PC-9 (cell line): Measurements from ENCODE around the gene ZSWIM8. TPM values are rescaled to one million over a fixed set of nuclear protein-coding genes. Genes with fewer than 3 reads are reported as not detected.
"Not testable (repeated sequence)": the region's sequence is repeated elsewhere in the genome, so short reads cannot be mapped to it uniquely, and the experiment has no call there.

ENCODE experiments used
- BruUV-seq: library from RNA; stranded (reverse); fragments of 400-500 nt; replicated peaks from 2 replicates; lab custom pipeline; 2021; lab: Mats Ljungman, UMichigan
- CTCF ChIA-PET: fragments of 300-600 bp; sonication (Branson Sonifier 250); formaldehyde crosslinking; loops from one replicate; lab custom pipeline; 2022; ENCODE audit warnings: antibody characterized with exemption; lab: Charles Lee
- POLR2A ChIA-PET: fragments of 300-600 bp; sonication (Branson Sonifier 250); formaldehyde crosslinking; loops from one replicate; lab custom pipeline; 2022; ENCODE audit warnings: antibody characterized with exemption; ENCODE audit not compliant: unreplicated experiment; lab: Charles Lee
- DNase-seq, 2 experiments: peaks; one replicate each; pipeline versions ENCODE4 v3.0.0 to v3.0.0-alpha.2; 2015 to 2022; ENCODE audit warnings: mixed read lengths in 1 of 2
- H2AFZ ChIP-seq: fragments of 200-600 bp; sonication (generic); 2 replicates; pipeline ENCODE4 v1.8.1; 2017; ENCODE audit warnings: antibody characterized with exemption
- H3F3A ChIP-seq: fragments of 200-600 bp; sonication (generic); 2 replicates; pipeline ENCODE4 v1.8.1; 2017; ENCODE audit warnings: antibody characterized with exemption, mild to moderate bottlenecking, low read depth; ENCODE audit not compliant: insufficient read depth
- H3K27ac ChIP-seq: fragments of 200-600 bp; sonication (generic); 2 replicates; pipeline ENCODE4 v1.6.1; 2016; ENCODE audit warnings: mixed run types
- H3K27me3 ChIP-seq: fragments of 200-600 bp; sonication (generic); 2 replicates; pipeline ENCODE4 v1.6.1; 2016; ENCODE audit warnings: low read depth, mixed run types; ENCODE audit not compliant: insufficient read depth
- H3K36me3 ChIP-seq: fragments of 200-600 bp; sonication (generic); 2 replicates; pipeline ENCODE4 v1.6.1; 2016; ENCODE audit warnings: low read depth, mixed run types
- H3K4me1 ChIP-seq: fragments of 200-600 bp; sonication (generic); replicated peaks from 2 replicates; pipeline ENCODE4 v1.6.1; 2016; ENCODE audit warnings: mixed run types; ENCODE audit not compliant: insufficient read depth
- H3K4me2 ChIP-seq: fragments of 200-600 bp; sonication (generic); 2 replicates; pipeline ENCODE4 v1.6.1; 2017; ENCODE audit warnings: mixed run types
- H3K4me3 ChIP-seq: fragments of 200-600 bp; sonication (generic); 2 replicates; pipeline ENCODE4 v1.6.1; 2016; ENCODE audit warnings: mixed run types
- H3K79me2 ChIP-seq: fragments of 200-600 bp; sonication (generic); 2 replicates; pipeline ENCODE4 v1.6.1; 2017; ENCODE audit warnings: low read depth, mixed run types
- H3K9me2 ChIP-seq: fragments of 200-600 bp; sonication (generic); 2 replicates; pipeline ENCODE4 v1.8.1; 2017; ENCODE audit warnings: mild to moderate bottlenecking; ENCODE audit not compliant: insufficient read depth
- H3K9me3 ChIP-seq: fragments of 200-600 bp; sonication (generic); 2 replicates; pipeline ENCODE4 v1.8.1; 2016; ENCODE audit warnings: low read depth; ENCODE audit not compliant: insufficient read depth
- H4K20me1 ChIP-seq: fragments of 200-600 bp; sonication (generic); 2 replicates; pipeline ENCODE4 v1.8.1; 2017; ENCODE audit not compliant: insufficient read depth
- EZH2 ChIP-seq: fragments of 200-600 bp; sonication (generic); IDR thresholded peaks from 2 replicates; pipeline ENCODE4 v1.8.0; 2017; ENCODE audit warnings: antibody characterized with exemption, low read depth
- intact Hi-C: fragments of 100-400 bp; cut with micrococcal nuclease; formaldehyde crosslinking; loops from one replicate; pipeline ENCODE4 v1.10.0; 2022; ENCODE audit not compliant: unreplicated experiment
- total RNA-seq: library from RNA; stranded (reverse); gene quantifications from 2 replicates; pipeline ENCODE4 v1.2.3, GENCODE V29; 2021
- TF ChIP-seq, protein P1 (sequence below): fragments of 200-600 bp; sonication (generic); conservative IDR thresholded peaks from 2 replicates; pipeline ENCODE4 v1.6.1; 2017; ENCODE audit warnings: mixed run types, antibody characterized with exemption, mild to moderate bottlenecking, moderate library complexity

ZSWIM8 gene
- total RNA-seq, 1 experiment from 2014 or later = 49.2 TPM

DNA sequence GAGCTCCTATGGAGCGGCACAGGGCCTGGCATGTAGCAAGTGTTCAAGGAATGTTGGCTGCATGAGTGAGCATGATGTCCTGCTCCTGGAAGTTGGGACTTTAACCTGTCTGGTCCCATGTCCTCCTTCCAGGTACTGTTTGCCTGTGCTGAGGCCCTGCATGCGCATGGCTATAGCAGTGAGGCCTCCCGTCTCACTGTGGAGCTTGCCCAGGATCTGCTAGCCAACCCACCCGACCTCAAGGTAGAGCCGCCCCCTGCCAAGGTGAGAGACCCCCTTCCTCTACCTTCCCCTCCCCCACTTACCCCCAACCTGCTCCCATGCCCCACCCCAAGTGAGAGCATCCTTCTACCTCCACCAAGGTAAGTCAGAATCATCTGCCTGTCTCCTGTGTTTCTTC is 8.1 kb downstream of the ZSWIM8 start:
- Histone ChIP-seq H3K79me2 (0 out of 2 replicates have a peak, but pooled peaks cover 2% of the 10 kb centered on the region), H3K27me3 (no peaks in the 10 kb centered on the region), H3F3A (no peaks in the 10 kb centered on the region), H3K4me3 (no peak overlapping the region), H3K36me3 (peaks cover 18% of the 10 kb centered on the region; the same call in 1 of the 2 replicates), H3K4me2 (no peak overlapping the region), H3K27ac (no peak overlapping the region), H3K9me2 (no peaks in the 10 kb centered on the region), H2AFZ (no peak overlapping the region), H4K20me1 (no peaks in the 10 kb centered on the region), H3K4me1 (no peaks in the 10 kb centered on the region), H3K9me3 (no peaks in the 10 kb centered on the region)
- POLR2A ChIA-PET = no interaction called here
- CTCF ChIA-PET = no interaction called here
- intact Hi-C loops = no loop called here
- no peak for TF ChIP-seq EZH2
- TF ChIP-seq, protein P1, sequence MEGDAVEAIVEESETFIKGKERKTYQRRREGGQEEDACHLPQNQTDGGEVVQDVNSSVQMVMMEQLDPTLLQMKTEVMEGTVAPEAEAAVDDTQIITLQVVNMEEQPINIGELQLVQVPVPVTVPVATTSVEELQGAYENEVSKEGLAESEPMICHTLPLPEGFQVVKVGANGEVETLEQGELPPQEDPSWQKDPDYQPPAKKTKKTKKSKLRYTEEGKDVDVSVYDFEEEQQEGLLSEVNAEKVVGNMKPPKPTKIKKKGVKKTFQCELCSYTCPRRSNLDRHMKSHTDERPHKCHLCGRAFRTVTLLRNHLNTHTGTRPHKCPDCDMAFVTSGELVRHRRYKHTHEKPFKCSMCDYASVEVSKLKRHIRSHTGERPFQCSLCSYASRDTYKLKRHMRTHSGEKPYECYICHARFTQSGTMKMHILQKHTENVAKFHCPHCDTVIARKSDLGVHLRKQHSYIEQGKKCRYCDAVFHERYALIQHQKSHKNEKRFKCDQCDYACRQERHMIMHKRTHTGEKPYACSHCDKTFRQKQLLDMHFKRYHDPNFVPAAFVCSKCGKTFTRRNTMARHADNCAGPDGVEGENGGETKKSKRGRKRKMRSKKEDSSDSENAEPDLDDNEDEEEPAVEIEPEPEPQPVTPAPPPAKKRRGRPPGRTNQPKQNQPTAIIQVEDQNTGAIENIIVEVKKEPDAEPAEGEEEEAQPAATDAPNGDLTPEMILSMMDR = no peak
- no peak for DNase-seq
- BruUV-seq = no TSS peak

DNA sequence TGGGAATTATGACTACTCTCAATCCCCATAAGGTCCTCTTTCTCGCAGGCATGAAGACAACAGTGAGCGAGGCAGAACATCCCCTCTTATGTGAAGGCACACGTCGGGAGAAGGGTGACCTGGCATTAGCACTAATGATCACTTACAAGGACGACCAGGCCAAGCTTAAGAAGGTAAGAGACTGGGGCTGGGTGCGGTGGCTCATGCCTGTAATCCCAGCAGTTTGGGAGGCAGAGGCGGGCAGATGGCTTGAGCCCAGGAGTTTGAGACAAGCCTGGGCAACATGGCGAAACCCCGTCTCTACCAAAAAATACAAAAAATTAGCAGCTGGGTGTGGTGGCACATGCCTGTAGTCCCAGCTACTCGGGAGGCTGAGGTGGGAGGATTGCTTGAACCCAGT is 10.1 kb downstream of the ZSWIM8 start:
- H3K4me3 ChIP-seq, intact Hi-C loops, H3K9me2 ChIP-seq, H3K4me1 ChIP-seq, BruUV-seq, H3K27ac ChIP-seq, DNase-seq, H3K4me2 ChIP-seq, H3K27me3 ChIP-seq, H3K79me2 ChIP-seq, H3K9me3 ChIP-seq, H3F3A ChIP-seq, H4K20me1 ChIP-seq, H2AFZ ChIP-seq: not testable (repeated sequence)
- POLR2A ChIA-PET = interaction anchor here (0.6 kb wide), 2 partner anchors 15 to 18 kb away, joined by 3 to 20 read pairs; no protein-coding TSS in a partner anchor
- CTCF ChIA-PET = interaction anchor here (0.6 kb wide), 1 partner anchor 49 kb away, joined by 4 read pairs; no protein-coding TSS in a partner anchor
- H3K36me3 ChIP-seq = peaks cover 15% of the 10 kb centered on the region; the same call in 1 of the 2 replicates

DNA sequence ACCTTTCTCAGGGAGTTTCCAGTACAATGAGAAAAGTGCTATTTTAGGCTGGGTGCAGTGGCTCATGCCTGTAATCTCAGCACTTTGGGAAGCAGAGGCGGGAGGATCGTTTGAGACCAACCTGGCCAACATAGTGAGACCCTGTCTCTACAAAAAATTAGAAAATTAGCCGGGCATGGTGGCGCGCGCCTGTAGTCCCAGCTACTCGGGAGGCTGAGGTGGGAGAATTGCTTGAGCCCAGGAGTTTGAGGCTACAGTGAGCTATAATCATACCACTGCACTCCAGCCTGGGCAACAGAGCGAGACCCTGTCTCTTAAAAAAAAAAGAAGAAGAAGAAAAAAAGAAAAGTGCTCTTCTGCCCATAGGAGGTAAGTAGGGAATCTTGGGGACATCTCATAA is 10.6 kb downstream of the ZSWIM8 start:
- H3K4me2 ChIP-seq, H3K4me1 ChIP-seq, H3K79me2 ChIP-seq, H2AFZ ChIP-seq, H3K27ac ChIP-seq, H3K27me3 ChIP-seq, H3K9me2 ChIP-seq, H3K9me3 ChIP-seq, H3K4me3 ChIP-seq, BruUV-seq, H3F3A ChIP-seq, DNase-seq, intact Hi-C loops, H4K20me1 ChIP-seq: not testable (repeated sequence)
- peaks cover 15% of the 10 kb centered on the region; the same call in 1 of the 2 replicates for H3K36me3 ChIP-seq
- ChIA-PET CTCF (interaction anchor here (0.6 kb wide), 1 partner anchor 49 kb away, joined by 4 read pairs; no protein-coding TSS in a partner anchor), POLR2A (interaction anchor here (0.6 kb wide), 2 partner anchors 14 to 18 kb away, joined by 3 to 20 read pairs; no protein-coding TSS in a partner anchor)

DNA sequence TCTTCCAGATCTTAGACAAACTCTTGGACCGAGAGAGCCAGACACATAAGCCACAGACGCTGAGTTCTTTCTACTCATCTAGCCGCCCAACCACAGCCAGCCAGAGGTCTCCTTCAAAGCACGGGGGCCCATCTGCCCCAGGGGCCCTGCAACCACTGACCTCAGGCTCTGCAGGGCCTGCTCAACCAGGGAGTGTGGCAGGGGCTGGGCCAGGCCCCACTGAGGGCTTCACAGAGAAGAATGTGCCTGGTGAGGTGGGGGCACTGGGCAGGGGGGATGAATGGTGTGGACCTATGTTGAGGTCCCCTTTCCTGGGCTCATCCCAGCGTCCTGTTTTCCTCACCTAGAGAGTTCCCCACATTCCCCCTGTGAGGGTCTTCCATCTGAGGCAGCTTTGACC is 11.4 kb downstream of the ZSWIM8 start:
- Histone ChIP-seq H3K27me3 (no peaks in the 10 kb centered on the region), H3K9me3 (no peaks in the 10 kb centered on the region), H3K36me3 (peaks cover 16% of the 10 kb centered on the region; the same call in 1 of the 2 replicates), H4K20me1 (no peaks in the 10 kb centered on the region), H3K9me2 (no peaks in the 10 kb centered on the region), H2AFZ (no peak overlapping the region), H3F3A (no peaks in the 10 kb centered on the region; the same call in 1 of the 2 replicates), H3K4me3 (no peak overlapping the region), H3K4me1 (no peaks in the 10 kb centered on the region), H3K79me2 (no peaks in the 10 kb centered on the region), H3K4me2 (no peak overlapping the region), H3K27ac (no peak overlapping the region)
- TF ChIP-seq EZH2 = no peak
- TF ChIP-seq, protein P1 = no peak
- intact Hi-C loops = no loop called here
- DNase-seq = no peak
- CTCF ChIA-PET = no interaction called here
- no TSS peak for BruUV-seq
- POLR2A ChIA-PET = no interaction called here
